Loucy (cell line): ENCODE results near the gene CORT.

Source experiments
- H2AFZ ChIP-seq: fragments of 200-600 bp; sonication (generic); 2 replicates; pipeline ENCODE4 v1.6.0; 2016; ENCODE audit warnings: antibody characterized with exemption, mild to moderate bottlenecking, low read length, moderate library complexity
- H3F3A ChIP-seq: fragments of 200-600 bp; 2 replicates; pipeline ENCODE4 v1.6.0; 2016; ENCODE audit warnings: antibody characterized with exemption, low read depth, mild to moderate bottlenecking
- H3K27me3 ChIP-seq: fragments of 200-600 bp; sonication (generic); 2 replicates; pipeline ENCODE4 v1.6.1; 2014; ENCODE audit warnings: low read length, mild to moderate bottlenecking; ENCODE audit not compliant: insufficient read depth, poor library complexity, severe bottlenecking
- H3K36me3 ChIP-seq: fragments of 200-600 bp; sonication (generic); 2 replicates; pipeline ENCODE4 v1.6.1; 2016; ENCODE audit warnings: low read length; ENCODE audit not compliant: insufficient read depth
- H3K4me1 ChIP-seq: fragments of 200-600 bp; sonication (generic); 2 replicates; pipeline ENCODE4 v1.5.1; 2014; ENCODE audit warnings: low read length, mild to moderate bottlenecking; ENCODE audit not compliant: insufficient read depth, poor library complexity, severe bottlenecking
- H3K4me2 ChIP-seq: fragments of 200-600 bp; sonication (generic); 2 replicates; pipeline ENCODE4 v1.6.0; 2014; ENCODE audit warnings: antibody characterized with exemption, low read length, low read depth, mild to moderate bottlenecking; ENCODE audit not compliant: poor library complexity, severe bottlenecking
- H3K4me3 ChIP-seq: fragments of 200-600 bp; sonication (generic); 2 replicates; pipeline ENCODE4 v1.5.1; 2014; ENCODE audit warnings: low read length, mild to moderate bottlenecking, mixed read lengths; ENCODE audit not compliant: poor library complexity, severe bottlenecking
- H3K79me2 ChIP-seq: fragments of 200-600 bp; sonication (generic); 2 replicates; pipeline ENCODE4 v1.6.1; 2014; ENCODE audit warnings: low read length; ENCODE audit not compliant: insufficient read depth
- H3K9ac ChIP-seq: fragments of 200-600 bp; sonication (generic); 2 replicates; pipeline ENCODE4 v1.6.0; 2014; ENCODE audit warnings: mild to moderate bottlenecking, low read depth, low read length, moderate library complexity; ENCODE audit not compliant: poor library complexity, severe bottlenecking
- H3K9me2 ChIP-seq: fragments of 200-600 bp; sonication (generic); replicated peaks from 2 replicates; pipeline ENCODE4 v1.6.1; 2016; ENCODE audit warnings: low read depth, low read length, mixed read lengths
- H3K9me3 ChIP-seq: fragments of 200-600 bp; sonication (generic); 2 replicates; pipeline ENCODE4 v1.6.1; 2014; ENCODE audit warnings: mild to moderate bottlenecking, antibody characterized with exemption, low read length, low read depth; ENCODE audit not compliant: insufficient read depth
- H4K20me1 ChIP-seq: fragments of 200-600 bp; sonication (generic); 2 replicates; pipeline ENCODE4 v1.6.0; 2014; ENCODE audit warnings: antibody characterized with exemption, low read length, mild to moderate bottlenecking; ENCODE audit not compliant: insufficient read depth, poor library complexity, severe bottlenecking
- EZH2phosphoT487 ChIP-seq: fragments of 200-600 bp; IDR thresholded peaks from 2 replicates; pipeline ENCODE4 v1.6.1; 2018; ENCODE audit warnings: antibody characterized with exemption, mild to moderate bottlenecking, moderate library complexity, borderline replicate concordance
- TF ChIP-seq, protein P1 (sequence below): fragments of 200-600 bp; sonication (generic); conservative IDR thresholded peaks from 2 replicates; pipeline ENCODE4 v1.5.1; 2014; ENCODE audit warnings: mild to moderate bottlenecking, antibody characterized with exemption, low read length

CORT gene

DNA sequence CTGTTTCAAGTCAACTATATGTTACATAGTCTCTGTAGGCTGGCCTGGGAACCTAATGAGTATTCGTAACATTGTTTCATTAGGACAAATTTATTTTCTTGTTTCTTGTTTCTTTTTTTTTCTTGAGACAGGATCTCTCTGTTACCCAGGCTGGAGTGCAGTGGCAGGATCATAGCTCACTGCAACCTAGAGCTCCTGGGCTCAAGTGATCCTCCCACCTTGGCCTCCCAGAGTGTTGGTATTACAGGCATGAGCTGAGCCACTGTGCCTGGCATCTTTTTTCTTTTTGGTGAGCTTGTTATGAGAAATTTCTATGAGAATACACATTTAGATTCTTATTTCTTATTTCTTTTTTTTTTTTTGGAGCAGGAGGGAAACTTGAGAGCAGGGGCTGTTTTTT is 12.8 kb upstream of the CORT start:
- H3K4me2 ChIP-seq: no peak overlapping the region
- H3F3A ChIP-seq: no peaks in the 10 kb centered on the region
- H3K4me3 ChIP-seq: no peak overlapping the region
- no peaks in the 10 kb centered on the region for H3K9me2 ChIP-seq
- no peaks in the 10 kb centered on the region; the same call in 1 of the 2 replicates for H3K79me2 ChIP-seq
- no peaks in the 10 kb centered on the region for H4K20me1 ChIP-seq
- H2AFZ ChIP-seq: no peak overlapping the region
- H3K36me3 ChIP-seq: no peaks in the 10 kb centered on the region
- TF ChIP-seq, protein P1, sequence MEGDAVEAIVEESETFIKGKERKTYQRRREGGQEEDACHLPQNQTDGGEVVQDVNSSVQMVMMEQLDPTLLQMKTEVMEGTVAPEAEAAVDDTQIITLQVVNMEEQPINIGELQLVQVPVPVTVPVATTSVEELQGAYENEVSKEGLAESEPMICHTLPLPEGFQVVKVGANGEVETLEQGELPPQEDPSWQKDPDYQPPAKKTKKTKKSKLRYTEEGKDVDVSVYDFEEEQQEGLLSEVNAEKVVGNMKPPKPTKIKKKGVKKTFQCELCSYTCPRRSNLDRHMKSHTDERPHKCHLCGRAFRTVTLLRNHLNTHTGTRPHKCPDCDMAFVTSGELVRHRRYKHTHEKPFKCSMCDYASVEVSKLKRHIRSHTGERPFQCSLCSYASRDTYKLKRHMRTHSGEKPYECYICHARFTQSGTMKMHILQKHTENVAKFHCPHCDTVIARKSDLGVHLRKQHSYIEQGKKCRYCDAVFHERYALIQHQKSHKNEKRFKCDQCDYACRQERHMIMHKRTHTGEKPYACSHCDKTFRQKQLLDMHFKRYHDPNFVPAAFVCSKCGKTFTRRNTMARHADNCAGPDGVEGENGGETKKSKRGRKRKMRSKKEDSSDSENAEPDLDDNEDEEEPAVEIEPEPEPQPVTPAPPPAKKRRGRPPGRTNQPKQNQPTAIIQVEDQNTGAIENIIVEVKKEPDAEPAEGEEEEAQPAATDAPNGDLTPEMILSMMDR: no peak
- no peaks in the 10 kb centered on the region for H3K9me3 ChIP-seq
- no peak overlapping the region for H3K9ac ChIP-seq
- H3K4me1 ChIP-seq: peaks cover 9% of the 10 kb centered on the region
- H3K27me3 ChIP-seq: no peaks in the 10 kb centered on the region

DNA sequence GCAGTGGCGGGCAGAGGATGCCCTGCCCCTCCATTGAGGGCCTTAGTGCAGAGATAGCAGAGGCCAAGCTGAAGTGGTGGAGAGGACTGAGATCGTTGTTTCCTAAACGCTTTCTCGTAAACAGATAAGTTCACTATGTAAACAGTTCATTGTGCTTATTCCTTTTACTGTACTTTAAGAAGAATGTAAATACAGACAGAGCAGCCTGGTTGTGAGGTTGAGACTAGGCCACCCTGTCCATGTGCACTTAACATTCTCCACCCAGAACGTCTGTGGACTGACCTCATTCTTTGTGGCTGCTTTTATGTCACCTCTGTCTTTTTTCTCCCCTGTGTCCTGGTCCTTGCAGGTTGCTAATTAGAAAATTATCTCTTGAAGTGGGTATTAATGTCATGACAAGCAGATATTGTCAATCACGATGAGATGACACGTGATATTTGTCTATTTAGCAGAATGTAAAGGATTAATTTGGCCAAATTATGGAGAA is 11.1 kb upstream of the CORT start:
- Histone ChIP-seq H3F3A (no peaks in the 10 kb centered on the region), H3K4me3 (no peak overlapping the region), H3K9ac (no peak overlapping the region), H3K36me3 (no peaks in the 10 kb centered on the region), H3K9me3 (no peaks in the 10 kb centered on the region), H3K79me2 (no peaks in the 10 kb centered on the region), H4K20me1 (no peaks in the 10 kb centered on the region), H3K4me2 (no peak overlapping the region), H2AFZ (no peak overlapping the region), H3K27me3 (no peaks in the 10 kb centered on the region), H3K9me2 (no peaks in the 10 kb centered on the region), H3K4me1 (peaks cover 2% of the 10 kb centered on the region)
- TF ChIP-seq, protein P1: no peak
- TF ChIP-seq EZH2phosphoT487: no peak

DNA sequence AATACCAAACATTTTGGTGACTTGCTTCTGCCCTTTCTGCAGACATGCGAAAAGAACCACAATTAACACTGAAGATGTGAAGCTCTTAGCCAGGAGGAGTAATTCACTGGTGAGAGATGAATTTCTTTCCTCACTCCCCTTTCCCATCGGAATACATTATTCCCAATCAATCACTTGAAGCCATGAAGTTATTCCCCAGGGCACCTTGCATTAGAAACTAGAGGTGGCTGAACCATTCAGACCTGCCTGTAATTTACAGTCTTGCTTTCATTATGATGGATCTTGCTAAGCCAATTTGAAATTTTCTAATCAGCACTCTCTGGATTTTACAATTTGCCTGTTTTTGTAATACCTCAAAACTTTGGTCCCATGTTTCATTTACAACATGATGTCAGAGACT is 9.5 kb upstream of the CORT start:
- Histone ChIP-seq H3K36me3 (no peaks in the 10 kb centered on the region), H2AFZ (no peak overlapping the region), H3K79me2 (no peaks in the 10 kb centered on the region), H3K4me2 (no peak overlapping the region), H4K20me1 (no peaks in the 10 kb centered on the region), H3F3A (no peaks in the 10 kb centered on the region), H3K9me2 (no peaks in the 10 kb centered on the region), H3K9me3 (no peaks in the 10 kb centered on the region), H3K9ac (no peak overlapping the region), H3K27me3 (no peaks in the 10 kb centered on the region), H3K4me3 (no peak overlapping the region), H3K4me1 (peaks cover 2% of the 10 kb centered on the region)
- TF ChIP-seq, protein P1: no peak
- TF ChIP-seq EZH2phosphoT487: no peak
